Ishikawa (cell line): ENCODE data around the gene TRIM72.

Experiments used
- CEBPB ChIP-seq: IDR thresholded peaks from 2 replicates; pipeline ENCODE4 v1.6.1; 2012
- CREB1 ChIP-seq: IDR thresholded peaks from 2 replicates; pipeline ENCODE4 v1.6.1; 2012; ENCODE audit warnings: low read depth
- EGR1 ChIP-seq: IDR thresholded peaks from 2 replicates; pipeline ENCODE4 v1.6.1; 2012
- EP300 ChIP-seq: IDR thresholded peaks from 2 replicates; pipeline ENCODE4 v1.6.1; 2012; ENCODE audit warnings: borderline replicate concordance
- FOXM1 ChIP-seq: IDR thresholded peaks from 2 replicates; pipeline ENCODE4 v1.6.1; 2012; ENCODE audit warnings: low read depth, borderline replicate concordance
- NFIC ChIP-seq: IDR thresholded peaks from 2 replicates; pipeline ENCODE4 v1.6.1; 2012
- RAD21 ChIP-seq: IDR thresholded peaks from 2 replicates; pipeline ENCODE4 v1.6.1; 2012; ENCODE audit warnings: low read depth
- REST ChIP-seq: IDR thresholded peaks from 2 replicates; pipeline ENCODE4 v1.6.1; 2012; ENCODE audit warnings: low read depth, mild to moderate bottlenecking
- TAF1 ChIP-seq: IDR thresholded peaks from 2 replicates; pipeline ENCODE4 v1.6.1; 2012; ENCODE audit warnings: low read depth, mild to moderate bottlenecking
- TCF12 ChIP-seq: IDR thresholded peaks from 2 replicates; pipeline ENCODE4 v1.6.1; 2012; ENCODE audit warnings: low read depth
- TEAD4 ChIP-seq: IDR thresholded peaks from 2 replicates; pipeline ENCODE4 v1.6.1; 2012
- YY1 ChIP-seq: IDR thresholded peaks from 2 replicates; pipeline ENCODE4 v1.6.1; 2012; ENCODE audit warnings: low read depth
- ZBTB7A ChIP-seq: IDR thresholded peaks from 2 replicates; pipeline ENCODE4 v1.6.1; 2012; ENCODE audit warnings: low read depth
- TF ChIP-seq, protein P1 (sequence below): IDR thresholded peaks from 2 replicates; pipeline ENCODE4 v1.6.1; 2012
- TF ChIP-seq, protein P2 (sequence below): IDR thresholded peaks from 2 replicates; pipeline ENCODE4 v1.6.1; 2012

TRIM72 gene

DNA sequence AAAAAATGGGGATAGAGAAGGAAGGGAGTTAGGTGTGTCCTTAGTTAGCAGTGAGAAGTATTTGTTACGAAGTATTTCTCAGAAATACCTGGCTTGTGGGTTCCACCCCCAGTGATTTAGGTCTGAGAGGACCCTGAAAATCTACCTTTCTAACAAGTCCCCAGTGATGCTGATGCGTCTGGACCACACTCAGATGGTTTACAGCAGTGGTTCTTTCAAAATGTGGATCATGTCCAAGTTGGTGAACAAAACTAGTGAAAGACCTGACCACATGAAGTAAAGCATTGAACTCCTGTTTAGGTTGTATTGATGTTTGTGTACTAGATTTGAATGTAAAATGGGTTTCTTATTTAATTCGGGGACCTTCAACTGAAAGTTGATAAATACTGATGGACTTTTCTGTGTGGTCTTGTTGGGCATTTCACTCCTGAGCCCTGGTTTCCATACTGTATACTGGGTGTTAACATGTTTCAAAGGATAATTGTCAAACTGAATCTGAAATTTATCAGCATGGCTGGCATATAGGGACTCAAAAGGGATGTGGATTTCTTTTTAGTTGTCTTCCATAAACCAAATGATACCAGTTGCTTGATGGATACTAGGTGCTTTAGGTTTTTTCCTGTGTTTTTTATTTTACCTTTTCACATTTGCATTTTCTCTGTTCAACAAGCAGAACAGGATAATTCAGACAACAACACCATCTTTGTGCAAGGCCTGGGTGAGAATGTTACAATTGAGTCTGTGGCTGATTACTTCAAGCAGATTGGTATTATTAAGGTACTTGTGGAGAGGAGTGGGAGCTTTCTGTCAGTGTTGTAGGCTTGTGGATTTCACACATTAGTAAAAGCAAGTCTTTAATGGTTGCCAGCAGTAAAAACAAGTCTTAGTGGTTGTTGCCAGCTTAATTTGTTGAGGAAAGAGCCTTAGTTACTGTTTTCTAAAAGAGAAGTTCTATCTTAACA lies 25.2 kb upstream of the TRIM72 start:
- TF ChIP-seq, protein P1, sequence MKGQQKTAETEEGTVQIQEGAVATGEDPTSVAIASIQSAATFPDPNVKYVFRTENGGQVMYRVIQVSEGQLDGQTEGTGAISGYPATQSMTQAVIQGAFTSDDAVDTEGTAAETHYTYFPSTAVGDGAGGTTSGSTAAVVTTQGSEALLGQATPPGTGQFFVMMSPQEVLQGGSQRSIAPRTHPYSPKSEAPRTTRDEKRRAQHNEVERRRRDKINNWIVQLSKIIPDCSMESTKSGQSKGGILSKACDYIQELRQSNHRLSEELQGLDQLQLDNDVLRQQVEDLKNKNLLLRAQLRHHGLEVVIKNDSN, result no peak
- TF ChIP-seq CEBPB (no peak), ZBTB7A (no peak), EP300 (no peak), TAF1 (no peak), NFIC (no peak), REST (no peak), FOXM1 (no peak), YY1 (no peak), TCF12 (no peak), TEAD4 (no peak), RAD21 (no peak), CREB1 (no peak)

GRCh38 chr16:31189412-31189778 lies 24.5 kb upstream of the TRIM72 start:
- TF ChIP-seq CEBPB (no peak), TCF12 (no peak), FOXM1 (no peak), CREB1 (no peak), RAD21 (no peak), TEAD4 (no peak), EP300 (no peak), REST (no peak)
- TF ChIP-seq, protein P2, sequence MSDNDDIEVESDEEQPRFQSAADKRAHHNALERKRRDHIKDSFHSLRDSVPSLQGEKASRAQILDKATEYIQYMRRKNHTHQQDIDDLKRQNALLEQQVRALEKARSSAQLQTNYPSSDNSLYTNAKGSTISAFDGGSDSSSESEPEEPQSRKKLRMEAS, result no peak

GRCh38 chr16:31190061-31190460 lies 23.9 kb upstream of the TRIM72 start:
- TF ChIP-seq FOXM1, result no peak
- TF ChIP-seq TEAD4, result no peak

- TF ChIP-seq REST (no peak), NFIC (no peak), EGR1 (no peak), CREB1 (no peak), CEBPB (no peak), FOXM1 (no peak), TCF12 (no peak), TAF1 (no peak), TEAD4 (no peak), RAD21 (no peak), YY1 (no peak)
- TF ChIP-seq, protein P1, result no peak
- TF ChIP-seq, protein P2, result no peak
These were observed 23.0 kb upstream of the TRIM72 start for GRCh38 chr16:31190818-31191444.
